Psoas muscle (tissue), 8 donors: ENCODE data around the gene ZRANB3. TPM values are rescaled to one million over a fixed set of nuclear protein-coding genes. Genes with fewer than 3 reads are reported as not detected.

Source experiments
- ATAC-seq, 4 donors: fragments of 200-7000 bp; cut with Tn5 transposase; one replicate each; pipeline ENCODE4 v1.9.1; 2020; ENCODE audit warnings: moderate library complexity in 3 of 4, mild to moderate bottlenecking in 2 of 4
- DNase-seq, 2 donors: peaks; one replicate each; pipeline ENCODE4 v3.0.0-alpha.2; 2020
- H3K27ac ChIP-seq: fragments of 200-600 bp; one replicate; pipeline ENCODE4 v1.8.0; 2022
- H3K27me3 ChIP-seq, 3 donors: fragments of 200-600 bp in 1 of 3; one replicate each; pipeline versions ENCODE4 v1.6.1 to v1.8.0; 2013 to 2022; ENCODE audit warnings: low read length in 2 of 3, mild to moderate bottlenecking in 2 of 3, moderate library complexity in 1 of 3; ENCODE audit not compliant: insufficient read depth in 3 of 3
- H3K36me3 ChIP-seq, 2 donors: fragments of 200-600 bp in 1 of 2; one replicate each; pipeline versions ENCODE4 v1.6.1 to v1.8.0; 2013 to 2022; ENCODE audit warnings: low read depth in 1 of 2, mild to moderate bottlenecking in 1 of 2, moderate library complexity in 1 of 2; ENCODE audit not compliant: insufficient read depth in 1 of 2
- H3K4me1 ChIP-seq: fragments of 200-600 bp; one replicate; pipeline ENCODE4 v1.8.0; 2022
- H3K4me3 ChIP-seq: fragments of 200-600 bp; one replicate; pipeline ENCODE4 v1.8.0; 2022; ENCODE audit warnings: mild to moderate bottlenecking
- H3K9me3 ChIP-seq: fragments of 200-600 bp; one replicate; pipeline ENCODE4 v1.8.0; 2022
- CTCF ChIP-seq: fragments of 200-600 bp; IDR thresholded peaks from one replicate; pipeline ENCODE4 v1.8.0; 2022; ENCODE audit warnings: antibody characterized with exemption
- WGBS, 3 donors: extraction: QIAGEN DNeasy Blood & Tissue Kit; methylation state at CpG; one replicate each; pipeline versions ENCODE4 v1.1.6 to v1.1.7; 2013; 5-methylcytosine and 5-hydroxymethylcytosine counted together
- intact Hi-C, 2 donors: fragments of 100-400 bp; cut with DNase I; formaldehyde crosslinking; loops; one replicate each; pipeline versions ENCODE4 v1.11.0 to v1.14.2; 2022
- polyA plus RNA-seq, 3 donors: library from polyadenylated mRNA; stranded (reverse); fragments of 200-250 nt; gene quantifications; one replicate each; pipeline ENCODE4 v1.2.3, GENCODE V29; 2013
- total RNA-seq, 4 donors: library from RNA; stranded (reverse); fragmentation: NEBNext Ultra II Directional in 2 of 4; extraction: Animal tissue kit (Norgen Biotek cat#: 25700) in 2 of 4; gene quantifications; one replicate each; pipeline versions ENCODE4 v1.2.1 to v1.2.4, GENCODE V29; 2021 to 2023
- donor health status: healthy with polysubstance abuse.
- donor health status: DM: no; HTN: no; CAD: no; lungs with moderate emphysema.
- donor health status: Bipolar disorder and iron deficiency.
- donor health status: healthy.
- donor health status: DM: yes; HTN: yes; CAD: no.
- donor health status: DM: no; HTN: no; CAD: no.
- donor health status: DM: no; HTN: no; CAD: no.
- donor health status: DM: yes; HTN: yes; CAD: no.

ZRANB3 gene
- total and polyA plus RNA-seq, 7 donors: 1.3 to 6.4 (median 4.0) TPM

- WGBS, 3 donors: 93 to 100% (median 99%) methylated on average over 3 of the region's 3 CpGs
- no peak for DNase-seq
- Histone ChIP-seq H3K27ac (no peak overlapping the region), H3K4me3 (no peak overlapping the region), H3K9me3 (no peaks in the 10 kb centered on the region), H3K36me3 (no peaks in the 10 kb centered on the region), H3K4me1 (no peaks in the 10 kb centered on the region), H3K27me3 (no peaks in the 10 kb centered on the region)
- intact Hi-C loops: no loop called here
- TF ChIP-seq CTCF: no peak
- no peak for ATAC-seq
Observed at GRCh38 chr2:135256531-135257260, 274.3 kb downstream of the ZRANB3 start.

- Histone ChIP-seq H3K4me1 (no peaks in the 10 kb centered on the region), H3K9me3 (no peaks in the 10 kb centered on the region), H3K36me3 (no peaks in the 10 kb centered on the region), H3K27ac (no peak overlapping the region), H3K4me3 (no peak overlapping the region), H3K27me3 (no peaks in the 10 kb centered on the region)
- ATAC-seq: no peak
- intact Hi-C loops: no loop called here
- WGBS, 3 donors: 77 to 96% (median 83%) methylated on average over 1 of the region's 1 CpG
- no peak for TF ChIP-seq CTCF
- no peak for DNase-seq
Observed at GRCh38 chr2:135255208-135255607, 275.8 kb downstream of the ZRANB3 start.

GRCh38 chr2:135252805-135253458 is 278.1 kb downstream of the ZRANB3 start:
- Histone ChIP-seq H3K27ac (no peak overlapping the region), H3K27me3 (no peaks in the 10 kb centered on the region), H3K4me3 (no peak overlapping the region), H3K9me3 (no peaks in the 10 kb centered on the region), H3K36me3 (no peaks in the 10 kb centered on the region), H3K4me1 (no peaks in the 10 kb centered on the region)
- DNase-seq: no peak
- intact Hi-C loops: no loop called here
- no peak for TF ChIP-seq CTCF
- ATAC-seq: no peak
- 84 to 92% (median 85%) methylated on average over 2 of the region's 2 CpGs for WGBS, 3 donors

GRCh38 chr2:135248611-135249010 is 282.4 kb downstream of the ZRANB3 start:
- DNase-seq: no peak
- H3K4me3 ChIP-seq: no peak overlapping the region
- ATAC-seq: no peak

More at GRCh38 chr2:135248611-135249010, 282.4 kb downstream of the ZRANB3 start:
- H3K4me1 ChIP-seq: no peaks in the 10 kb centered on the region
- no peak overlapping the region for H3K27ac ChIP-seq
- no peaks in the 10 kb centered on the region for H3K27me3 ChIP-seq
- intact Hi-C loops: no loop called here
- 93 to 97% (median 95%) methylated on average over 5 of the region's 5 CpGs for WGBS, 3 donors
- H3K9me3 ChIP-seq: no peaks in the 10 kb centered on the region
- no peak for TF ChIP-seq CTCF
- H3K36me3 ChIP-seq: no peaks in the 10 kb centered on the region
